IPS-NIHi7 (cell line): Measurements from ENCODE around the gene AGRN.
A peak's percentile ranks its signal among the peaks of the same experiment; 100 is the strongest.
"Not testable (repeated sequence)": the region's sequence is repeated elsewhere in the genome, so short reads cannot be mapped to it uniquely, and the experiment has no call there.

Source experiments
- DNase-seq: peaks from one replicate; pipeline ENCODE4 v3.0.0; 2012; ENCODE audit warnings: mixed read lengths; ENCODE audit errors: extremely low spot score

The AGRN gene

GRCh38 chr1:1020000-1020404 lies at the start of gene AGRN:
Gene AGRN, plus strand, starts transcription at chr1:1020120. Its CDS starts 53 bp downstream, at chr1:1020173.
- no peak for DNase-seq

GRCh38 chr1:970242-970972 lies 49.5 kb upstream of the AGRN start:
- peak; percentile 61 for DNase-seq

GRCh38 chr1:970973-971730 lies 48.8 kb upstream of the AGRN start:
- no peak for DNase-seq

- DNase-seq: no peak
These were observed 48.0 kb upstream of the AGRN start for GRCh38 chr1:971751-972506.

GRCh38 chr1:972726-973458 lies 47.0 kb upstream of the AGRN start:
- DNase-seq: no peak

GRCh38 chr1:973459-974292 lies 46.2 kb upstream of the AGRN start:
- DNase-seq: no peak

GRCh38 chr1:974293-974640 lies 45.7 kb upstream of the AGRN start:
- DNase-seq: no peak

GRCh38 chr1:974687-975328 lies 45.1 kb upstream of the AGRN start:
- no peak for DNase-seq

- no peak for DNase-seq
These were observed 44.6 kb upstream of the AGRN start for GRCh38 chr1:975365-975764.

- peak; percentile 91 for DNase-seq
These were observed 43.8 kb upstream of the AGRN start for GRCh38 chr1:975896-976683.

- DNase-seq: not testable (repeated sequence)
These were observed 43.1 kb upstream of the AGRN start for GRCh38 chr1:976791-977190.

- DNase-seq: no peak
These were observed 41.7 kb upstream of the AGRN start for GRCh38 chr1:978069-978834.

GRCh38 chr1:978835-979743 lies 40.8 kb upstream of the AGRN start:
- DNase-seq: no peak

GRCh38 chr1:979744-980072 lies 40.2 kb upstream of the AGRN start:
- no peak for DNase-seq

- no peak for DNase-seq
These were observed 39.8 kb upstream of the AGRN start for GRCh38 chr1:980137-980571.

GRCh38 chr1:980602-981395 lies 39.1 kb upstream of the AGRN start:
- DNase-seq: no peak

GRCh38 chr1:981491-981954 lies 38.4 kb upstream of the AGRN start:
- DNase-seq: no peak
